NCI-H2196 (cell line): Measurements from ENCODE around the gene HSPB3.
"Not testable (repeated sequence)": the region's sequence is repeated elsewhere in the genome, so short reads cannot be mapped to it uniquely, and the experiment has no call there.

Source experiments
- DNase-seq: peaks from one replicate; lab custom pipeline; 2025; ENCODE audit not compliant: unreplicated experiment; lab: John Stamatoyannopoulos, UW

HSPB3 gene

GRCh38 chr5:54454602-54455001 is 897 bp upstream of the HSPB3 start:
- no peak for DNase-seq

DNA sequence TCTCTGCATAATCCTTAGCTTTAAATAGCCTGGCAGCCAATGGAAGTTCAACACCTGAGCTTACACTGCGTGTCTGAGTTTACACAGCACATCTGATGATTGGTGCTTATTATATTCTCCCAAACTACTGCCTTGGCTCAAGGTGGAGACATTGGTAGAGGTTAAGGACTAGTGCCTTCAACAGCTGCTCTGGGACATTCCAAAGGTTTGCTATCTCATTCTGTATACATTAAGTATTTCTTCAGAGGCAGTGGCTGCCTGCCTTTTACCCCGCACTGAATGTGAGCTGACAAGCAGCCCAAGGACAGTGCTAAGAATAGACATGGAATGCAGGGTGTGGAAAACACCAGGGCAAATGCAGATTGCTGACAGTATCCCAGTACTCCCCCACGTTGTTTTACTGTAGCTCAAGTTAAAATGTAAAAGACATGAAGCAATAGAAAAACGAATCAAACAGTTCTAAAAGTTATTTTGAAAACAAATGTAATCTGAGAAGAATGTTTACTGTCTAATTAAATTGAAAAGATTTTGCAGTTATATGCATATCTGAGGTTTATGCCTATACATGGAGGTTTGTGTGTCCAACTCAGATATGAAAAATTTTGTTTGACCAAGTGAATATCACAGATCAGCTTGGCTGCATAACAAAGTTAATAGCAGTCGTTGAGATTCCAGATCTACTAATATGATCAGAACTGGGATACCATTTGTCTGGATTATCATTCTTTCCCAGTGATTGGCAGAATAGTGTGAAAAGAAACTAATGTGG is 1.8 kb downstream of the HSPB3 start:
- DNase-seq, result no peak

GRCh38 chr5:54458221-54458620 is 2.7 kb downstream of the HSPB3 start:
- DNase-seq, result no peak

DNA sequence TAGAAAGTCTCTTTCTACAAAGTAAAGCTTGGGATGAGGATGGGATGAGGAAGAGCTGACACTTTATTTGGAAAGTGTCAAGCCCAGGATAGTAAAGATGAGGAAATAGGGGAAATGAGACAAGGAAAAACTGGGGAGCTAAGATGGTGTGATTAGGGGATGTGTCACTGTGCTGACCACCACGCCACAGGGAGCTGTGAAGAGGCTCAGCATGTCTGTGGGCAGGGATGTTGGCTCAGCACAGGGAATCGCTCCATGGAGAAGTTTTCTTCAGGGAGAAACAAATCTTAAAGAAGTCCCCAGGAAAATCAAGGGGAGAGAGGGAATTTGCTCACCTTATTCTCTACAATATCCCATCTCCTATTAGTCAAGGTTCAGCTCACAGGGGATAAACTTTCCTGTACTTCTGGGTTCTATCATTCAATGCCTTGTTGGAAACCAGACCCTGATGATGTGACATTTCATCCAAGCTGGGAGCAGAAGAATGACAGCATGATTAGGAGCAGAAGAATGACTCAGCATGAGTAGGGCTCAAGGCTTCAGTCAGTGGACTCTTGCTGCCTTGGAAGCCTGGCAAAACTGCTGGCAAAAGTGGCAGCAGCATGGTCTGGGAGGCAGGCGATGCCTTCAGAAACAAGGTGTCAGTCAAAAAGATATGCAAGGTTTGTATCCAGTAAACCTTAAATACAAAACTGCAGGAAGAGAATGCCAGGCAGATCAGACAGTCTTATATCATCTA is 4.9 kb downstream of the HSPB3 start:
- DNase-seq, result no peak

- DNase-seq, result no peak
Measured at GRCh38 chr5:54462281-54462680, 6.8 kb downstream of the HSPB3 start.

DNA sequence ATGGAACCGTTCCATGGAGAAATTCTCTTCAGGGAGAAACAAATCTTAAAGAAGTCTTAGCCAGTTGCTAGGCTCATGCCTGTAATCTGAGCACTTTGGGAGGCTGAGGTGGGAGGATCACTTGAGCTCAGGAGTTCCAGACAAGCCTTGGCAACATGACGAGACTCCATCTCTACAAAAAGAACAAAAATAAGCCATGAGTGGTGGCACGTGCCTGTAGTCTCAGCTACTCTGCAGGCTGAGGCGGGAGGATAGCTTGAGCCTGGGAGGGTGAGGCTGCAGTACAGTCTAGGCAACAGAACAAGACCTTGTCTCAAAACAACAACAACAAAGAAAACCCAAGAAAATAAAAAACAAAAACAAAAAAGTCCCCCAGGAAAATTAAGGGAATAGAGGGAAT is 8.2 kb downstream of the HSPB3 start:
- no peak for DNase-seq

DNA sequence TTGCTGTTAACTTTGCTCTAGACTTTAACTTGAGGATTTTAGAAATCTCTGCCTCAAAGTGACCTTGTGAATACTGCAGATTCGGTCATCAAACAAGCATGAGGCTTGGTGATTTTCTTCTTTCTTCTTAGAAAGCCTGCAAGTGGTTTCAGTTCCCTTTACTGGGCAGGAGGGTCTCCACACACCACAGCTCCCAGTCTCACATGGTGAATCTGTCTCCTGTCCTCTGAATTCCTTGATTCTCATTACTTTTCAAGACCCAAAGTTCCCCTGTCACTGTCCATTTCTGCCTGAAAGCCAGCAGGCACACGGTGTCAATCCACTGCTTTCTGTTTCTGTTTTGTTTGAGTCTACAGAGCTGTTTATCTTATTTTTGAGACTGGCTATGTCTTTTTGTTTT is 14.1 kb downstream of the HSPB3 start:
- DNase-seq, result no peak

- DNase-seq, result no peak
Measured at GRCh38 chr5:54470128-54470527, 14.6 kb downstream of the HSPB3 start.

DNA sequence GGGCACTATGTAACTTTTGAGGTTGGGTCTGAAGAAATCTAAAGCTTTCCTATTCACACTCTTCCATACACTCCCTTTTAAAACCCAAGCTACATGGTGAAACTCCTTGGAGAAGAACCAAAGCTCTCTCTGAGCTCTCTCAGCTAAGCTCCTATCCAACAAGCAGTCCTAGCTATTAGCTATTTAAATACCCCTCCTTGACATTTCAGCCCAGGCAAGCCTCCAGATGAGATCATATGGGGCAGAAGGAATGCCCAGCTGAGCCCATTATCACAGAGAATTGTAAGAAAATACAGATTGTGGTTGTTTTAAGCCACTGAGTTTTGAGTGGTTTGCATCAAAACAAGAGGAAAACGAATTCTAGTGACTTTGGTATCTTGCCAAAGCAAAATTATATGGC is 15.2 kb downstream of the HSPB3 start:
- DNase-seq, result no peak

DNA sequence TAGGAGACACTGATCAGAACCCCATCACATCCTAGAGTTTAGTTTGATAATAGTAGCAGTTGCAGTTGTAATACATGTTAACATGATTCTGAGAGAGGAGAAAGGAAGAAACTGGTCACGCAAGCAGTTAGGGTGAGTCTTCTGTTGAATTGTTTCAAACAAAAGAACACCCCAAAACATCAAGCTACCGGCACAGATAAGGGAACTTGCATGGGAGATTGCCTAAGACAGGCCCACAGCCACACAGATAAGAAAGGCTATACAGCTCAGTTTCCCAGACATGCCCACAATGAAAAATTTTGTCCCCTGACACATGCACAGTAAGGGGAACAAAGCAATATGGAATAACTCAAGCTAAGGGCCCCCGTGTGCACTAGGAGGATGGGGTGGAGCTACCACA is 15.9 kb downstream of the HSPB3 start:
- DNase-seq, result no peak

- no peak for DNase-seq
Measured at GRCh38 chr5:54476682-54477081, 21.2 kb downstream of the HSPB3 start.

GRCh38 chr5:54477941-54478478 is 22.5 kb downstream of the HSPB3 start:
- DNase-seq, result no peak

DNA sequence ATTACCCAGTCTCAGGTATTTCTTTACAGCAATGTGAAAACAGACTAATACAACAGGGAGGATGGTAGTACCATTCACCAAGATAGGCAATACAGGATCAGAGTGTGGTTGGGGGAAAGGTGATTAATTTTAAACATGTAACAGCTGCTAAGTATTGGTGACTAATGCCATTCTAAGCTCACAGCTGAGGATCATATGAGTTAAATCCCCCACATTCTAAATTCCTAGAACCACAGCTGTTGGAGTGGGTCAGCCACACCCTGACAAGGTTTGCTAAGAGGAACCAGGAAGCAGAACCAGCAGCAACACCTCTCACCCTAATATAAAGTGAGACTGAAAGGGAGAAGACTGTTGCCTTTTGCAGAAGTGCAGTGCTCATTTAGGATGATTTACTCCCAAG is 24.8 kb downstream of the HSPB3 start:
- no peak for DNase-seq

DNA sequence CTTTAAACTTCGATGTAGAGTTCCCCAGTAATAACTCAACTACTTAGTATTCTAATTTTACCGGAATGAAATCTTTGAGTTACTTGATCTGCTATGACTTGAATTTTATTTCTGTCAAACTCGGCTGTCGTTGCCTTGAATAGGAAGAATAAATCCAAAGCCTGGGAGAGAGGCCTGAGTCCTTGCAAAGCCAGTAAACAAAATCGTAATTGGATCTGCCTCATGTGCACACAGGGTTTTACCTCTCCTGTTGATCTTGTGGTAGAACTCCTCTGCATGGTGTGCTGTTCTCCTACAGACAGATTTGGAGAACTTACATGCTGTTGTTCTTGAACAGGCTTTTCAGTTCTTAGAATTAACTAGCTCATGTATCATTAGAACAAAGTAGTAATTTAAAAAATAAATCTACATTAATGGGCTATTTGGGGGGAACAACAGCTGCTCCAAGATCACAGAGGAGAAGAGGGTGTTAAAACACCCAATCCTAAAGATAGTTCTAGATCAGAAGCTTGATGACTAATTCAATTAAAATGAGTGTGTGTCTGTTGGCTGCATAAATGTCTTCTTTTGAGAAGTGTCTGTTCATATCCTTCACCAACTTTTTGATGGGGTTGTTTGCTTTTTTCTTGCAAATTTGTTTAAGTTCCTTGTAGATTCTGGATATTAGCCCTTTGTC is 28.9 kb downstream of the HSPB3 start:
- DNase-seq, result no peak

GRCh38 chr5:54485659-54486058 is 30.2 kb downstream of the HSPB3 start:
- DNase-seq, result not testable (repeated sequence)

GRCh38 chr5:54489648-54489979 is 34.1 kb downstream of the HSPB3 start:
- not testable (repeated sequence) for DNase-seq

- DNase-seq, result no peak
Measured at GRCh38 chr5:54491326-54491725, 35.8 kb downstream of the HSPB3 start.

DNA sequence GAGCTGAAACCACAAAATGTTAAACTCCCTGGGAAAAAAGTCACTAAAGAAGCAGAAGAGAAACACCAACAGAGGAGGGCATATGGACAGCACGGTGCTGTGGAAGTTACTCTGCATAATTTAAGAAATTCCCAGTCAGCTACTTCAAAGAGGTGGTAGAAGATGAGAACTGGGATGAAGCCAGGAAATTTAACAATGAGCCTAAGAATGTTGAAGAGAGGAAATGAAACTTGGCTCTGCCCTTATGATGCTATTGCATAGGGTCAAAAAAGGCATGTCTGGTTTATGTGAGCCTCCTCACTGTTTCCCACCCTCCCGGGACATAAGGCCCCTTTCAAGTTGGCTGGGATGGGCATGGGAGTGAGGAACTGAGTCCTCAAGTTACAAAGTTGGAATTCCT is 36.7 kb downstream of the HSPB3 start:
- DNase-seq, result no peak

- no peak for DNase-seq
Measured at GRCh38 chr5:54495027-54495426, 39.5 kb downstream of the HSPB3 start.
